Peyer's patch (tissue), 4 donors: Measurements from ENCODE around the gene BRI3. TPM values are rescaled to one million over a fixed set of nuclear protein-coding genes. Genes with fewer than 3 reads are reported as not detected.

Source experiments
- DNase-seq, 3 donors: peaks; one replicate each; pipeline ENCODE4 v3.0.0-alpha.2; 2017 to 2019
- H3K27ac ChIP-seq, 4 donors: fragments of 200-600 bp; sonication (generic); one replicate each; pipeline ENCODE4 v1.5.1; 2016 to 2019
- H3K27me3 ChIP-seq, 2 donors: fragments of 200-600 bp; sonication (generic); one replicate each; pipeline ENCODE4 v1.5.1; 2019
- H3K36me3 ChIP-seq, 3 donors: fragments of 200-600 bp; sonication (generic); one replicate each; pipeline ENCODE4 v1.5.1; 2016 to 2019
- H3K4me1 ChIP-seq, 4 donors: fragments of 200-600 bp; sonication (generic); one replicate each; pipeline ENCODE4 v1.5.1; 2016 to 2019
- H3K4me3 ChIP-seq, 4 donors: fragments of 200-600 bp; sonication (generic); 1 replicate in 3 of 4; 2 replicates in 1 of 4; pipeline ENCODE4 v1.5.1; 2016 to 2019; ENCODE audit warnings: mild to moderate bottlenecking in 1 of 4
- H3K9me3 ChIP-seq, 4 donors: fragments of 200-600 bp; sonication (generic); one replicate each; pipeline ENCODE4 v1.5.1; 2016 to 2019; ENCODE audit warnings: mild to moderate bottlenecking in 1 of 4
- CTCF ChIP-seq, 6 experiments: fragments of 450-650 bp in 4 of 6; fragments of 200-600 bp in 2 of 6; sonication (generic) in 1 of 6; IDR thresholded peaks; one replicate each; pipeline ENCODE4 v1.5.1; 2017 to 2019; ENCODE audit warnings: antibody characterized with exemption in 6 of 6, mild to moderate bottlenecking in 3 of 6, moderate library complexity in 1 of 6
- POLR2A ChIP-seq, 2 donors: fragments of 450-650 bp; IDR thresholded peaks; one replicate each; pipeline ENCODE4 v1.5.1; 2017; ENCODE audit warnings: antibody characterized with exemption in 2 of 2, mild to moderate bottlenecking in 2 of 2, moderate library complexity in 2 of 2
- total RNA-seq, 4 donors: library from RNA; depleted of rRNA; stranded (reverse); fragments of >200 nt; gene quantifications; one replicate each; pipeline ENCODE4 v1.1.0, GENCODE V29; 2016

The BRI3 gene
- total RNA-seq, 4 donors from 2014 or later: 21.5 to 91.2 (median 69.6) TPM

DNA sequence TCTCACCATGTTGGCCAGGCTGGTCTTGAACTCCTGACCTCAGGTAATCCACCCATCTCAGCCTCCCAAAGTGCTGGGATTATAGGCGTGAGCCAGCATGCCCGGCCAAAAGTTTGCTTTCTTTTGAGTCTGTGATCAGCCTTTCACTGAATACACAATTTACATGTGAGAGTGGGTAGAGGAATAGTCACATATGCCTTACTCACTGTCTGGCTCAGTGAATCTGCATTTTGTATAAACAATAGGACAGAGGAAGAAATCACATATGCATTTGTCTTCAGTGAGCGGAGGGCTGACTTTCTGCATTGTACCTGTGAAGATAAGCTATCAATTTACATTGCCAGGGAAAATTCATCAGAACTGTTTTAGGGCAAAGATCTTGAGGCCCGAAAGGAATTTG is 27.0 kb upstream of the BRI3 start:
- no peak overlapping the region for H3K4me3 ChIP-seq
- no peak for DNase-seq
- no peak overlapping the region for H3K27ac ChIP-seq
- no peaks in the 10 kb centered on the region for H3K9me3 ChIP-seq
- H3K36me3 ChIP-seq: peaks cover 0 to 29% (median 0%) of the 10 kb centered on the region in 3 donors
- TF ChIP-seq CTCF (IDR thresholded peaks at IDR 0.05): no peak
- TF ChIP-seq POLR2A (IDR thresholded peaks at IDR 0.05): no peak
- peaks cover 0 to 26% (median 8%) of the 10 kb centered on the region in 4 donors for H3K4me1 ChIP-seq
- no peaks in the 10 kb centered on the region for H3K27me3 ChIP-seq

GRCh38 chr7:98254951-98255610 is 26.4 kb upstream of the BRI3 start:
- no peak overlapping the region for H3K4me3 ChIP-seq
- H3K9me3 ChIP-seq: no peaks in the 10 kb centered on the region
- DNase-seq: no peak
- H3K36me3 ChIP-seq: peaks cover 0 to 29% (median 0%) of the 10 kb centered on the region in 3 donors
- peaks cover 0 to 26% (median 8%) of the 10 kb centered on the region in 4 donors for H3K4me1 ChIP-seq
- H3K27ac ChIP-seq: no peak overlapping the region
- H3K27me3 ChIP-seq: no peaks in the 10 kb centered on the region
- TF ChIP-seq CTCF (IDR thresholded peaks at IDR 0.05) (no peak), POLR2A (IDR thresholded peaks at IDR 0.05) (no peak)

- no peak overlapping the region for H3K4me3 ChIP-seq
- no peaks in the 10 kb centered on the region for H3K27me3 ChIP-seq
- no peak for DNase-seq
- peaks cover 0 to 36% (median 0%) of the 10 kb centered on the region in 3 donors for H3K36me3 ChIP-seq
- H3K27ac ChIP-seq: no peak overlapping the region
- H3K9me3 ChIP-seq: no peaks in the 10 kb centered on the region
- H3K4me1 ChIP-seq: peaks cover 0 to 12% (median 0%) of the 10 kb centered on the region in 4 donors
- TF ChIP-seq POLR2A (IDR thresholded peaks at IDR 0.05) (no peak), CTCF (IDR thresholded peaks at IDR 0.05) (no peak)
Measured at GRCh38 chr7:98256431-98256830, 25.1 kb upstream of the BRI3 start.

GRCh38 chr7:98257701-98258100 is 23.8 kb upstream of the BRI3 start:
- no peak for DNase-seq
- H3K4me3 ChIP-seq: no peak overlapping the region
- H3K27ac ChIP-seq: no peak overlapping the region
- peaks cover 0 to 42% (median 0%) of the 10 kb centered on the region in 3 donors for H3K36me3 ChIP-seq
- H3K27me3 ChIP-seq: no peaks in the 10 kb centered on the region
- TF ChIP-seq POLR2A (IDR thresholded peaks at IDR 0.05) (no peak), CTCF (IDR thresholded peaks at IDR 0.05) (no peak)
- no peaks in the 10 kb centered on the region for H3K9me3 ChIP-seq
- peaks cover 0 to 9% (median 0%) of the 10 kb centered on the region in 4 donors for H3K4me1 ChIP-seq

GRCh38 chr7:98265841-98266271 is 15.6 kb upstream of the BRI3 start:
- no peaks in the 10 kb centered on the region for H3K9me3 ChIP-seq
- H3K4me1 ChIP-seq: no peaks in the 10 kb centered on the region
- H3K4me3 ChIP-seq: no peak overlapping the region
- H3K36me3 ChIP-seq: peaks cover 0 to 10% (median 0%) of the 10 kb centered on the region in 3 donors
- no peak overlapping the region for H3K27ac ChIP-seq
- DNase-seq: no peak
- no peaks in the 10 kb centered on the region for H3K27me3 ChIP-seq
- TF ChIP-seq POLR2A (IDR thresholded peaks at IDR 0.05): no peak
- no peak for TF ChIP-seq CTCF (IDR thresholded peaks at IDR 0.05)
